Measurements from ENCODE around the gene SLC22A12. TPM values are rescaled to one million over a fixed set of nuclear protein-coding genes. Genes with fewer than 3 reads are reported as not detected.

Gene SLC22A12
- polyA plus RNA-seq, 1 of the 3 experiments (the other 2 are of a cell fraction): not detected

DNA sequence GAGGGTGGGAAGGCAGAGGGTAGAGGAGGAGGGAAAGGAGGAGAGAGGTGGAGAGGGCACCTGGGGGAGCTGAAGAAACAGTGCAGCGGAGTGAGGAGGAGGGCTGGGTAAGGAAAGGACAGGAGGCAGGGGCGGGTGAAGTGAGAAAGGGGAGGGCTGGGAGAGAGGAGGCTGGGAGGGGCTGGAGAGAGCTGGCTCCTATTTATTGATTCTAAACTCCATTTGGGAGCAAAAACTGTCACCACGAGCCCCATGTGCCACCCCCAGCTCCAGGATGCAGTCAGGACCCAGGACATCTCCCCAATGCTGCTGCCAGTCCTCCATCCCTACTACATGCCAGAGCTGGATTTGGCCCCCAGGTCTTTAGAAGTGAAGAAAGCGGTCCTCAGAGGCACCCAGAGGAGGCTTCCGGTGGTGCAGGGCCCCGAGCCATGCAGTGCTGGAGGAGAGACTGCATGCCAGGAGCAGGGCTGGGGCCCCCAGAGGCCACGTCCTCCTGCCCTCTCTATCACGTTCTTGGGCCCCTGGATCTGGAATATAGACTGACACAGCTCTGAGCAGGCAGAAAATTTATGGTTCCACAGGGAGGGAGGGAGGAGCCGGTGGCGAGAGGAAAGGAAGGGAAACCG is 53.7 kb downstream of the SLC22A12 start:
- Histone ChIP-seq H3K36me3 (replicated peaks in 1 of 2; ENCODE audit: control insufficient read depth in 1 of 2, insufficient read depth in 2 of 2, low read length in 1 of 2) (no peaks in the 10 kb centered on the region), H3F3A (replicated peaks; ENCODE audit: insufficient read depth) (no peaks in the 10 kb centered on the region), H3K79me2 (ENCODE audit: insufficient read depth) (no peaks in the 10 kb centered on the region), H3K9ac (no peak overlapping the region), H3K9me2 (no peaks in the 10 kb centered on the region), H3K4me1 (ENCODE audit: control insufficient read depth in 1 of 2, insufficient read depth in 2 of 2, low read depth in 1 of 2, low read length in 1 of 2) (peaks cover 0 to 37% of the 10 kb centered on the region in 2 experiments; a peak in 1 of 4 replicates), H3K4me3 (ENCODE audit: low read depth in 2 of 2, low read length in 1 of 2) (no peak overlapping the region), H3K4me2 (no peak overlapping the region), H4K20me1 (ENCODE audit: insufficient read depth) (no peaks in the 10 kb centered on the region), H3K27ac (ENCODE audit: low read depth in 2 of 2, low read length in 1 of 2) (no peak overlapping the region), H3K27me3 (ENCODE audit: insufficient read depth) (peaks cover 48% of the 10 kb centered on the region), H3K9me3 (no peaks in the 10 kb centered on the region), H2AFZ (ENCODE audit: low read depth) (no peak overlapping the region)
- peak; percentile 63 for DNase-seq
- WGBS (ENCODE audit: low lambda C conversion rate): 64% methylated on average over 10 of the region's 11 CpGs
- TF ChIP-seq RAD21 (IDR thresholded peaks at IDR 0.05; ENCODE audit: low read length) (peak; percentile 30; the same call in 1 of the 2 replicates), IRF3 (IDR thresholded peaks at IDR 0.05; ENCODE audit: low read depth, low read length) (no peak)
- CTCF ChIA-PET: interaction anchor here (1.0 to 3.7 kb wide), 9 partner anchors 12 to 376 kb away, joined by 3 to 22 read pairs (median 3); no protein-coding TSS in a partner anchor
- POLR2A ChIA-PET: no interaction called here

DNA sequence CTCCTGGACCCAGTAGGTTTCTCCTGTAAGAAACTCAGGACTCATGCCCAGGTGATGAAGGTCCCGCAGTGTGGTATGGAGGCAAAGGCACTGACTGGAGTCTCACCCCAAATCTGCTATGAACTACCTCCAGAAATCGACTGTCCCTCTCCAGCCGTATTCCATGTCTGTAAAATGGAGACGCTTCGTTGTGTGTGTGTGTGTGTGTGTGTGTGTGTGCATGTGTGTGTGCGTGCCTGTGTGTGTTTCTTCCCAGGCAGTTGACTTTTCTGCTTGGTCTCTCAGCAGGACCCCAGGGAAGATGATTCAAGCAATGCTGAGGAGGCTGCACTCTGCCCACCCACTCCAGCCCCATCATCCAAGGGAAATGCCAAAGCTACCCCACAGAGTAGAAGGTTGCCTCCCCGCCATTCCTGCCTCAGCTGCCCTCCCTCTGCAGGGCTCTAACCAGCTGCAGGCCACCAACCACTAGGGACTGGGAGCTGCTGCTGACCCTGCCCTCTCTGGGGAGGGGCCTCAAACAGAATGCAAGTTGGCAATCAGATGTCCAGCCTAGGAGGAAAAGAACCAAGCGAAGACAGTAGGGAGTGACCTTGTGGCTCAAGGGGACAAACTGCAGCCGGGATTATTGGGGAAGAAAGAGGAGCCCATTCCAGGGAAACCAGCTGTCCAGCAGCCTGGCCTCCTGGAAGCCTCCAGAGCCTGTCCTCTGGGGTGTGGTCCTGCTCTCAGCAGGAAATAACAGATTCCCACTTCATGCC is 56.2 kb downstream of the SLC22A12 start:
- H3K9me3 ChIP-seq: no peaks in the 10 kb centered on the region
- no peak for TF ChIP-seq TAF1 (IDR thresholded peaks at IDR 0.05; ENCODE audit: borderline replicate concordance, low read depth, low read length)
- TF ChIP-seq, protein P1, sequence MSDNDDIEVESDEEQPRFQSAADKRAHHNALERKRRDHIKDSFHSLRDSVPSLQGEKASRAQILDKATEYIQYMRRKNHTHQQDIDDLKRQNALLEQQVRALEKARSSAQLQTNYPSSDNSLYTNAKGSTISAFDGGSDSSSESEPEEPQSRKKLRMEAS (IDR thresholded peaks at IDR 0.05; ENCODE audit: low read depth): no peak
- no peak for TF ChIP-seq EP300 (IDR thresholded peaks at IDR 0.05; ENCODE audit: borderline replicate concordance in 1 of 2, low read depth in 1 of 2, low read length in 1 of 2)
- no peak for TF ChIP-seq SMC3 (IDR thresholded peaks at IDR 0.05; ENCODE audit: low read depth, low read length)
- no peak for TF ChIP-seq JUND (IDR thresholded peaks at IDR 0.05)
- TF ChIP-seq CHD2 (IDR thresholded peaks at IDR 0.05; ENCODE audit: low read length, partially characterized antibody): no peak

More for the DNA sequence above, 56.2 kb downstream of the SLC22A12 start:
- no peak overlapping the region for H2AFZ ChIP-seq (ENCODE audit: low read depth)
- H3K4me1 ChIP-seq (ENCODE audit: control insufficient read depth in 1 of 2, insufficient read depth in 2 of 2, low read depth in 1 of 2, low read length in 1 of 2): peaks cover 0 to 19% of the 10 kb centered on the region in 2 experiments; a peak in 1 of 4 replicates
- no peak overlapping the region for H3K4me3 ChIP-seq (ENCODE audit: low read depth in 2 of 2, low read length in 1 of 2)
- DNase-seq: no peak
- peaks cover 26% of the 10 kb centered on the region for H3K27me3 ChIP-seq (ENCODE audit: insufficient read depth)
- 52% methylated on average over 9 of the region's 9 CpGs for WGBS (ENCODE audit: low lambda C conversion rate)
- POLR2A ChIA-PET: interaction anchor here (0.5 to 0.6 kb wide), 2 partner anchors 330 to 337 kb away, joined by 3 read pairs; partner anchors contain the start of genes PRDX5 and TRMT112
- no peak overlapping the region for H3K4me2 ChIP-seq
- no peak overlapping the region for H3K9ac ChIP-seq
- CTCF ChIA-PET: interaction anchor here (1.1 to 8.6 kb wide), 8 partner anchors 13 to 198 kb away, joined by 3 to 121 read pairs (median 18); no protein-coding TSS in a partner anchor
- H4K20me1 ChIP-seq (ENCODE audit: insufficient read depth): no peaks in the 10 kb centered on the region
- H3K79me2 ChIP-seq (ENCODE audit: insufficient read depth): no peaks in the 10 kb centered on the region
- no peak overlapping the region for H3K27ac ChIP-seq (ENCODE audit: low read depth in 2 of 2, low read length in 1 of 2)
- no peaks in the 10 kb centered on the region for H3K9me2 ChIP-seq
- no peaks in the 10 kb centered on the region for H3K36me3 ChIP-seq (replicated peaks in 1 of 2; ENCODE audit: control insufficient read depth in 1 of 2, insufficient read depth in 2 of 2, low read length in 1 of 2)
- H3F3A ChIP-seq (replicated peaks; ENCODE audit: insufficient read depth): no peaks in the 10 kb centered on the region
